HFFc6 (cell line): Measurements from ENCODE around the gene ZNF337. TPM values are rescaled to one million over a fixed set of nuclear protein-coding genes. Genes with fewer than 3 reads are reported as not detected.

ENCODE experiments used
- total RNA-seq, 6 experiments: library from RNA; stranded (reverse); fragmentation: NEBNext Ultra II Directional; extraction: Animal tissue kit (Norgen Biotek cat#: 25700); gene quantifications; 2 replicates in 1 of 6; 3 replicates in 5 of 6; pipeline ENCODE4 v1.2.3, GENCODE V29; 2021

Gene ZNF337
- total RNA-seq, 6 experiments from 2014 or later: 8.2 to 11.3 (median 9.2) TPM

Other genes with a start within 250 kb of the ZNF337 start
- 1 to 10 TPM; 1.9 to 2.8 (median 2.2) TPM for gene NINL, start 111.3 kb downstream of the ZNF337 start, total RNA-seq
- 1 to 10 TPM; 7.1 to 8.6 (median 7.4) TPM for gene NANP, start 72.8 kb downstream of the ZNF337 start, total RNA-seq